Lower leg skin (tissue), 3 donors: ENCODE measurements around the gene GSN.

Experiments
- POLR2A ChIP-seq, 2 donors: fragments of 450-650 bp; IDR thresholded peaks; one replicate each; pipeline ENCODE4 v1.6.1; 2016 to 2017; ENCODE audit warnings: antibody characterized with exemption in 2 of 2, mild to moderate bottlenecking in 1 of 2, moderate library complexity in 1 of 2
- TF ChIP-seq, protein P1 (sequence below), 3 donors: fragments of 450-650 bp; IDR thresholded peaks; one replicate each; pipeline ENCODE4 v1.5.1; 2016; ENCODE audit warnings: antibody characterized with exemption in 3 of 3, mild to moderate bottlenecking in 3 of 3, moderate library complexity in 2 of 3

DNA sequence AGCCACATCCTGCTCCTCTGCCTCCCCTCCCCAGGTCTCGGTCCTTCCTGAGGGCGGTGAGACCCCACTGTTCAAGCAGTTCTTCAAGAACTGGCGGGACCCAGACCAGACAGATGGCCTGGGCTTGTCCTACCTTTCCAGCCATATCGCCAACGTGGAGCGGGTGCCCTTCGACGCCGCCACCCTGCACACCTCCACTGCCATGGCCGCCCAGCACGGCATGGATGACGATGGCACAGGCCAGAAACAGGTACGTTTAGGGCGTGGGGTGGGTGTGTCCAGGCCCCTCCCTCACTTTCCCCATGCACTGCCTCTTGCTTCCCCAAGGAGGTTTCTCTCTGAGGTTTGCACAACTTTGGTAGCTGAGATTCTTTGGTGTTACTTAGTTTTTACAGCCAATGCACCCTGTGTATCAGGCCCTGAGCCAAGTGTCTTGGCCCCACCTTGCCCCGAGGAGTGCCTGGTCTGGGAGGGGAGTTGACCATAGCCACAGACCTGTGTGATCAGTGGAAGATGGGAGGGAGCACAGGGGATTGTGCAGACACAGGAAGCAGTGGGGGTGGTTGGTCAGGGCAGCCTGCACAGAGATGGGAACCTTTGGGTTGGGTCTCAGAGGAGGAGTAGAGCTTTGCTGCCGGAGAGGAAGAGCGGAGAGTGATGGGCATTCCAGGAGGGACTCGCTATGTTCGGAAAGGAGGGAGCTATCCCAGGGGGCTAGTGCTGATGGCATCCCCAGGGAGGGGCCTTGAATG lies 50.8 kb downstream of the GSN start:
- TF ChIP-seq, protein P1, sequence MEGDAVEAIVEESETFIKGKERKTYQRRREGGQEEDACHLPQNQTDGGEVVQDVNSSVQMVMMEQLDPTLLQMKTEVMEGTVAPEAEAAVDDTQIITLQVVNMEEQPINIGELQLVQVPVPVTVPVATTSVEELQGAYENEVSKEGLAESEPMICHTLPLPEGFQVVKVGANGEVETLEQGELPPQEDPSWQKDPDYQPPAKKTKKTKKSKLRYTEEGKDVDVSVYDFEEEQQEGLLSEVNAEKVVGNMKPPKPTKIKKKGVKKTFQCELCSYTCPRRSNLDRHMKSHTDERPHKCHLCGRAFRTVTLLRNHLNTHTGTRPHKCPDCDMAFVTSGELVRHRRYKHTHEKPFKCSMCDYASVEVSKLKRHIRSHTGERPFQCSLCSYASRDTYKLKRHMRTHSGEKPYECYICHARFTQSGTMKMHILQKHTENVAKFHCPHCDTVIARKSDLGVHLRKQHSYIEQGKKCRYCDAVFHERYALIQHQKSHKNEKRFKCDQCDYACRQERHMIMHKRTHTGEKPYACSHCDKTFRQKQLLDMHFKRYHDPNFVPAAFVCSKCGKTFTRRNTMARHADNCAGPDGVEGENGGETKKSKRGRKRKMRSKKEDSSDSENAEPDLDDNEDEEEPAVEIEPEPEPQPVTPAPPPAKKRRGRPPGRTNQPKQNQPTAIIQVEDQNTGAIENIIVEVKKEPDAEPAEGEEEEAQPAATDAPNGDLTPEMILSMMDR (IDR thresholded peaks at IDR 0.05), result no peak
- no peak for TF ChIP-seq POLR2A (IDR thresholded peaks at IDR 0.05)
